OCI-LY7 (cell line): ENCODE results near the gene PSD4.

ENCODE experiments used
- CTCF ChIP-seq: fragments of 200-600 bp; sonication (generic); conservative IDR thresholded peaks from 2 replicates; pipeline ENCODE4 v1.5.1; 2014; ENCODE audit warnings: mild to moderate bottlenecking, antibody characterized with exemption, low read length, moderate library complexity, mixed read lengths
- EZH2phosphoT487 ChIP-seq: fragments of 200-600 bp; sonication (generic); IDR thresholded peaks from 2 replicates; pipeline ENCODE4 v1.6.1; 2018; ENCODE audit warnings: low read depth, borderline replicate concordance, mild to moderate bottlenecking, mixed run types, antibody characterized with exemption, low read length, moderate library complexity, mixed read lengths

GRCh38 chr2:113219092-113219441 lies 45.3 kb downstream of the PSD4 start:
- TF ChIP-seq CTCF (no peak), EZH2phosphoT487 (no peak)
